ENCODE measurements around the gene POLD3. TPM values are rescaled to one million over a fixed set of nuclear protein-coding genes. Genes with fewer than 3 reads are reported as not detected.

The POLD3 gene
- total RNA-seq, 1 experiment from 2014 or later = 18.9 TPM

- TF ChIP-seq EZH2phosphoT487 (IDR thresholded peaks at IDR 0.05; ENCODE audit: borderline replicate concordance) (no peak), REST (IDR thresholded peaks at IDR 0.05; ENCODE audit: low read depth) (no peak), SP1 (IDR thresholded peaks at IDR 0.05; ENCODE audit: low read depth) (no peak), SIN3A (IDR thresholded peaks at IDR 0.05; ENCODE audit: low read depth) (no peak), YY1 (IDR thresholded peaks at IDR 0.05; ENCODE audit: extremely low read depth, insufficient replicate concordance, low read depth, low read length) (no peak), FOSL1 (IDR thresholded peaks at IDR 0.05; ENCODE audit: low read depth) (no peak), EZH2 (IDR thresholded peaks at IDR 0.05) (no peak), ELF1 (IDR thresholded peaks at IDR 0.05; ENCODE audit: borderline replicate concordance, low read depth) (no peak), ZFX (IDR thresholded peaks at IDR 0.05) (no peak), MAX (IDR thresholded peaks at IDR 0.05) (no peak), EGR1 (IDR thresholded peaks at IDR 0.05; ENCODE audit: low read depth) (no peak), CBX3 (IDR thresholded peaks at IDR 0.05; ENCODE audit: low read depth) (no peak), ATF3 (IDR thresholded peaks at IDR 0.05) (no peak), TCF7L2 (IDR thresholded peaks at IDR 0.05; ENCODE audit: borderline replicate concordance, extremely low read depth, insufficient read depth, insufficient read length) (no peak), ZBTB33 (IDR thresholded peaks at IDR 0.05; ENCODE audit: extremely low read depth, insufficient replicate concordance, low read length) (no peak), CTCF (IDR thresholded peaks at IDR 0.05 in 2 of 3, conservative IDR thresholded peaks at IDR 0.05 in 1 of 3; ENCODE audit: borderline replicate concordance in 1 of 3, insufficient read depth in 1 of 3, low read depth in 2 of 3, low read length in 2 of 3) (no peak), RAD21 (IDR thresholded peaks at IDR 0.05; ENCODE audit: low read depth) (no peak), JUND (IDR thresholded peaks at IDR 0.05) (no peak)
- no peak overlapping the region for H3K4me3 ChIP-seq (replicated peaks in 1 of 2; ENCODE audit: low read depth in 1 of 2, low read length in 2 of 2)
- no peaks in the 10 kb centered on the region for H4K20me1 ChIP-seq (ENCODE audit: insufficient read depth)
- H3K79me2 ChIP-seq (ENCODE audit: insufficient read depth, low read length) = no peaks in the 10 kb centered on the region
- CTCF ChIA-PET = interaction anchor here (0.8 kb wide), 1 partner anchor 39 kb away, joined by 3 read pairs; no protein-coding TSS in a partner anchor
- DNase-seq (ENCODE audit: low read depth, low spot score) (no peak), ATAC-seq (no peak)
- BruUV-seq (replicated peaks) = no TSS peak
- intact Hi-C loops (cut with micrococcal nuclease) = no loop called here
- H3K9ac ChIP-seq (ENCODE audit: low read length) = no peak overlapping the region
- no peak overlapping the region for H3K4me2 ChIP-seq (ENCODE audit: low read length)
- H3K27ac ChIP-seq (ENCODE audit: low read depth, low read length) = no peak overlapping the region
- no peaks in the 10 kb centered on the region for H3K9me3 ChIP-seq (ENCODE audit: control insufficient read depth in 1 of 2, insufficient read depth in 1 of 2, low read depth in 1 of 2, low read length in 2 of 2)
- no peaks in the 10 kb centered on the region for H3K9me2 ChIP-seq (ENCODE audit: insufficient read depth)
- H2AFZ ChIP-seq (ENCODE audit: low read depth, low read length, poor library complexity, severe bottlenecking) = no peak overlapping the region
- POLR2A ChIA-PET = no interaction called here
- RAD21 ChIA-PET (ENCODE audit: low non-redundant PET in 1 of 2, low total read pairs in 2 of 2, uncharacterized antibody in 2 of 2, unreplicated experiment in 2 of 2) = no interaction called here
- H3K27me3 ChIP-seq (ENCODE audit: insufficient read depth, low read length) = no peaks in the 10 kb centered on the region
- no peaks in the 10 kb centered on the region for H3K4me1 ChIP-seq (ENCODE audit: control insufficient read depth in 1 of 2, insufficient read depth in 2 of 2, low read length in 2 of 2)
- H3K36me3 ChIP-seq (ENCODE audit: control insufficient read depth in 1 of 2, insufficient read depth in 2 of 2, low read length in 2 of 2) = no peaks in the 10 kb centered on the region
Measured at GRCh38 chr11:74663315-74663714, 70.9 kb downstream of the POLD3 start.
